Measurements from ENCODE around the gene PHLPP1.

PHLPP1 gene

GRCh38 chr18:62952807-62953206 lies 237.5 kb downstream of the PHLPP1 start:
- no peak for ATAC-seq
- no peak for TF ChIP-seq CSDC2 (CRISPR knock-in tag; IDR thresholded peaks at IDR 0.05)
- TF ChIP-seq BACH2 (CRISPR knock-in tag; IDR thresholded peaks at IDR 0.05; ENCODE audit: borderline replicate concordance) = no peak
- no peak for TF ChIP-seq ZFP30 (CRISPR knock-in tag; IDR thresholded peaks at IDR 0.05)
- TF ChIP-seq ZNF8 (CRISPR knock-in tag; IDR thresholded peaks at IDR 0.05) = no peak
- no peak for TF ChIP-seq TCF4 (CRISPR knock-in tag; IDR thresholded peaks at IDR 0.05; ENCODE audit: borderline replicate concordance)
- TF ChIP-seq SNAI2 (CRISPR knock-in tag; IDR thresholded peaks at IDR 0.05) = no peak
- no peak for TF ChIP-seq ARNTL (CRISPR knock-in tag; IDR thresholded peaks at IDR 0.05; ENCODE audit: borderline replicate concordance, low read depth)
- no peak for TF ChIP-seq ZNF565 (CRISPR knock-in tag; conservative IDR thresholded peaks at IDR 0.05; ENCODE audit: low read depth)
- TF ChIP-seq ZNF70 (CRISPR knock-in tag; IDR thresholded peaks at IDR 0.05) = no peak

DNA sequence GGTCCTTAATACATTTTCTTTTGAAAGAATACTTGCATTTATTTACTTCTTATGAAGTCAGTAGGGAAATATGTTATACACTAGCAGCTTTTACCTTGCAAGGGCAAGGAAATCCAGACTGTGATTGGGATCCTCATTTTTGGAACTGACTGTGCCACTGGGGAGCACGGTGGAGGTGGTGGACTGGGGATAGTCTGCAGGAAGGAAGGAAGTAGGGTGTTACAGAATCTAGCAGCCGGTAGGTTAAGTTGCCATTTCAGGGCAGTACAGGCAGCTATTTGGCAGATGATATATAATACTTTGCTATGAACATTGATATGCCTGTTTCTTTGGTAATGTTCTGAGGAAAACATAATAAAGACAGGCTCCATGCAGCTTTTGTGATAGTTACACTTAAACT lies 238.3 kb downstream of the PHLPP1 start:
- TF ChIP-seq ZNF565 (CRISPR knock-in tag; conservative IDR thresholded peaks at IDR 0.05; ENCODE audit: low read depth) = no peak
- TF ChIP-seq BACH2 (CRISPR knock-in tag; IDR thresholded peaks at IDR 0.05; ENCODE audit: borderline replicate concordance) = no peak
- TF ChIP-seq TOX (CRISPR knock-in tag; IDR thresholded peaks at IDR 0.05; ENCODE audit: borderline replicate concordance) = no peak
- no peak for TF ChIP-seq TCF4 (CRISPR knock-in tag; IDR thresholded peaks at IDR 0.05; ENCODE audit: borderline replicate concordance)
- TF ChIP-seq POU6F1 (CRISPR knock-in tag; IDR thresholded peaks at IDR 0.05; ENCODE audit: borderline replicate concordance, low read depth) = no peak
- no peak for TF ChIP-seq RARB (CRISPR knock-in tag; IDR thresholded peaks at IDR 0.05)
- TF ChIP-seq ARNTL (CRISPR knock-in tag; IDR thresholded peaks at IDR 0.05; ENCODE audit: borderline replicate concordance, low read depth) = no peak
- TF ChIP-seq ZFP3 (CRISPR knock-in tag; IDR thresholded peaks at IDR 0.05) = no peak
- no peak for ATAC-seq

DNA sequence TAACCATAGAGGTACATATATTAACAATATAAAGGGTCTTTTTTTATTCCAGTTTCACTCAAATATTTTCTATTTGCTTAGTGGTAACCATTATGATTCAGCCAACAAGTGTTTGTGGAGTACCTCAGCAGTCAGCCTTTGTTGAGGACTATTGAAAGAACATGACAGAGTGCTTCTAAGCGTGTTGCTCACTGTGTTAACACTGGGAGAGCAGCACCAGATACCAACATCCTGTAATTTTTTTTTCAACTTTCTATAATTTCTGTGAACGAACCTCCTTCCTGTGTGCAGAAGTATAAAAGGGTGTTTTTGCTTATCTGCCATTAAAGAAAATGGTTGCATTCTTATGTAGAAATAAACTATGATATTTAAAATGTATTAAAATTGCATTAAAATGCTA lies 239.0 kb downstream of the PHLPP1 start:
- TF ChIP-seq ZNF70 (CRISPR knock-in tag; IDR thresholded peaks at IDR 0.05) (no peak), ZC3H10 (CRISPR knock-in tag; IDR thresholded peaks at IDR 0.05) (no peak), ZNF565 (CRISPR knock-in tag; conservative IDR thresholded peaks at IDR 0.05; ENCODE audit: low read depth) (no peak), TCF4 (CRISPR knock-in tag; IDR thresholded peaks at IDR 0.05; ENCODE audit: borderline replicate concordance) (no peak), OSR1 (CRISPR knock-in tag; IDR thresholded peaks at IDR 0.05) (no peak), ARNTL (CRISPR knock-in tag; IDR thresholded peaks at IDR 0.05; ENCODE audit: borderline replicate concordance, low read depth) (no peak), TOX (CRISPR knock-in tag; IDR thresholded peaks at IDR 0.05; ENCODE audit: borderline replicate concordance) (no peak), SNAI2 (CRISPR knock-in tag; IDR thresholded peaks at IDR 0.05) (no peak), PPARA (CRISPR knock-in tag; IDR thresholded peaks at IDR 0.05; ENCODE audit: borderline replicate concordance) (no peak), RARB (CRISPR knock-in tag; IDR thresholded peaks at IDR 0.05) (no peak), ISL1 (CRISPR knock-in tag; IDR thresholded peaks at IDR 0.05) (no peak), GLIS3 (CRISPR knock-in tag; IDR thresholded peaks at IDR 0.05) (no peak), ESRRG (CRISPR knock-in tag; IDR thresholded peaks at IDR 0.05) (no peak), ZFP30 (CRISPR knock-in tag; IDR thresholded peaks at IDR 0.05) (no peak)
- TF ChIP-seq, protein P1, sequence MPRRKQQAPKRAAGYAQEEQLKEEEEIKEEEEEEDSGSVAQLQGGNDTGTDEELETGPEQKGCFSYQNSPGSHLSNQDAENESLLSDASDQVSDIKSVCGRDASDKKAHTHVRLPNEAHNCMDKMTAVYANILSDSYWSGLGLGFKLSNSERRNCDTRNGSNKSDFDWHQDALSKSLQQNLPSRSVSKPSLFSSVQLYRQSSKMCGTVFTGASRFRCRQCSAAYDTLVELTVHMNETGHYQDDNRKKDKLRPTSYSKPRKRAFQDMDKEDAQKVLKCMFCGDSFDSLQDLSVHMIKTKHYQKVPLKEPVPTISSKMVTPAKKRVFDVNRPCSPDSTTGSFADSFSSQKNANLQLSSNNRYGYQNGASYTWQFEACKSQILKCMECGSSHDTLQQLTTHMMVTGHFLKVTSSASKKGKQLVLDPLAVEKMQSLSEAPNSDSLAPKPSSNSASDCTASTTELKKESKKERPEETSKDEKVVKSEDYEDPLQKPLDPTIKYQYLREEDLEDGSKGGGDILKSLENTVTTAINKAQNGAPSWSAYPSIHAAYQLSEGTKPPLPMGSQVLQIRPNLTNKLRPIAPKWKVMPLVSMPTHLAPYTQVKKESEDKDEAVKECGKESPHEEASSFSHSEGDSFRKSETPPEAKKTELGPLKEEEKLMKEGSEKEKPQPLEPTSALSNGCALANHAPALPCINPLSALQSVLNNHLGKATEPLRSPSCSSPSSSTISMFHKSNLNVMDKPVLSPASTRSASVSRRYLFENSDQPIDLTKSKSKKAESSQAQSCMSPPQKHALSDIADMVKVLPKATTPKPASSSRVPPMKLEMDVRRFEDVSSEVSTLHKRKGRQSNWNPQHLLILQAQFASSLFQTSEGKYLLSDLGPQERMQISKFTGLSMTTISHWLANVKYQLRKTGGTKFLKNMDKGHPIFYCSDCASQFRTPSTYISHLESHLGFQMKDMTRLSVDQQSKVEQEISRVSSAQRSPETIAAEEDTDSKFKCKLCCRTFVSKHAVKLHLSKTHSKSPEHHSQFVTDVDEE (CRISPR knock-in tag; IDR thresholded peaks at IDR 0.05) = no peak
- TF ChIP-seq, protein P2, sequence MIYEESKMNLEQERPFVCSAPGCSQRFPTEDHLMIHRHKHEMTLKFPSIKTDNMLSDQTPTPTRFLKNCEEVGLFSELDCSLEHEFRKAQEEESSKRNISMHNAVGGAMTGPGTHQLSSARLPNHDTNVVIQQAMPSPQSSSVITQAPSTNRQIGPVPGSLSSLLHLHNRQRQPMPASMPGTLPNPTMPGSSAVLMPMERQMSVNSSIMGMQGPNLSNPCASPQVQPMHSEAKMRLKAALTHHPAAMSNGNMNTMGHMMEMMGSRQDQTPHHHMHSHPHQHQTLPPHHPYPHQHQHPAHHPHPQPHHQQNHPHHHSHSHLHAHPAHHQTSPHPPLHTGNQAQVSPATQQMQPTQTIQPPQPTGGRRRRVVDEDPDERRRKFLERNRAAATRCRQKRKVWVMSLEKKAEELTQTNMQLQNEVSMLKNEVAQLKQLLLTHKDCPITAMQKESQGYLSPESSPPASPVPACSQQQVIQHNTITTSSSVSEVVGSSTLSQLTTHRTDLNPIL (CRISPR knock-in tag; IDR thresholded peaks at IDR 0.05; ENCODE audit: low read depth) = no peak
- ATAC-seq = no peak

DNA sequence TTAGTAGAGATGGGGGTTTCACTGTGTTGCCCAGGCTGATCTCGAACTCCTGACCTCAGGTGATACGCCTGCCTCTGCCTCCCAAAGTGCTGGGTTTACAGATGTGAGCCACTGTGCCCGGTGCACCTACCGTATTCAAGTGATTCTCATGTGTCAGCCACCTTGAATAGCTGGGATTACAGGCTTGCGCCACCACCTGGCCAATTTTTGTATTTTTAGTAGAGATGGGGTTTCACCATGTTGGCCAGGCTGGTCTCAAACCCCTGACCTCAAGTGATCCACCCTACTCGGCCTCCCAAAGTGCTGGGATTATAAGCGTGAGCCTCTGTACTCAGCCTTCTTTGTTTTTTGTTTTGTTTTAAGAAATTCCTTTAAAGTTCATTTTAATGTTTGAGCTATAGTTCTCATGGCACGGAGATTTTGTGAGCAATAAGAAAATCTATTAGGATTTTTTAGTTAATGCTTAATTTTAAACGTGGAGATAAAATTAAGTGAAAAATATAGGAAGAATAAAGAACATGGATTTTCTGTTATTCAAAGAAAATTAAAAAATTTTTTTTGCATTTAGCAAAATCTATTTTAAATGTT lies 242.6 kb downstream of the PHLPP1 start:
- ATAC-seq = peak; percentile 94
- TF ChIP-seq ZFP30 (CRISPR knock-in tag; IDR thresholded peaks at IDR 0.05) (no peak), BACH2 (CRISPR knock-in tag; IDR thresholded peaks at IDR 0.05; ENCODE audit: borderline replicate concordance) (no peak), SNAI2 (CRISPR knock-in tag; IDR thresholded peaks at IDR 0.05) (no peak), ESRRG (CRISPR knock-in tag; IDR thresholded peaks at IDR 0.05) (no peak), ZC3H10 (CRISPR knock-in tag; IDR thresholded peaks at IDR 0.05) (no peak), ZNF8 (CRISPR knock-in tag; IDR thresholded peaks at IDR 0.05) (no peak), TCF4 (CRISPR knock-in tag; IDR thresholded peaks at IDR 0.05; ENCODE audit: borderline replicate concordance) (no peak), ZNF565 (CRISPR knock-in tag; conservative IDR thresholded peaks at IDR 0.05; ENCODE audit: low read depth) (no peak), TOX (CRISPR knock-in tag; IDR thresholded peaks at IDR 0.05; ENCODE audit: borderline replicate concordance) (no peak), POU6F1 (CRISPR knock-in tag; IDR thresholded peaks at IDR 0.05; ENCODE audit: borderline replicate concordance, low read depth) (no peak)
- TF ChIP-seq, protein P1 (CRISPR knock-in tag; IDR thresholded peaks at IDR 0.05) = no peak

Measured in SK-N-SH treated with all-trans-retinoic acid at 6 μM for 48 hours (cell line).